ENCODE results near the gene POLR2J3.
A peak's percentile ranks its signal among the peaks of the same experiment; 100 is the strongest.
"Not testable (repeated sequence)": the region's sequence is repeated elsewhere in the genome, so short reads cannot be mapped to it uniquely, and the experiment has no call there.

The POLR2J3 gene

GRCh38 chr7:102572261-102573239 is at the start of gene POLR2J3:
POLR2J3 (minus strand) TSS chr7:102572583; CDS start chr7:102572521, 62 bp downstream.
- not testable (repeated sequence) for H3K36me3 Mint-ChIP-seq (ENCODE audit: low read depth); H3K9me3 Mint-ChIP-seq; H3K27ac Mint-ChIP-seq; H3K4me1 Mint-ChIP-seq; H3K27me3 Mint-ChIP-seq (ENCODE audit: low read depth, poor library complexity)
- peak within 1 kb of the TSS; percentile 71 for H3K4me3 Mint-ChIP-seq
- peak; percentile 90 for DNase-seq

- H3K4me3 Mint-ChIP-seq; H3K27ac Mint-ChIP-seq; DNase-seq; H3K36me3 Mint-ChIP-seq (ENCODE audit: low read depth); H3K27me3 Mint-ChIP-seq (ENCODE audit: low read depth, poor library complexity); H3K4me1 Mint-ChIP-seq; H3K9me3 Mint-ChIP-seq: not testable (repeated sequence)
Observed at GRCh38 chr7:102618122-102618521, 45.7 kb upstream of the POLR2J3 start.

- not testable (repeated sequence) for H3K4me1 Mint-ChIP-seq; H3K36me3 Mint-ChIP-seq (ENCODE audit: low read depth); H3K27me3 Mint-ChIP-seq (ENCODE audit: low read depth, poor library complexity); H3K27ac Mint-ChIP-seq; H3K4me3 Mint-ChIP-seq; H3K9me3 Mint-ChIP-seq
- DNase-seq, result peak; percentile 55
Observed at GRCh38 chr7:102616507-102617125, 44.2 kb upstream of the POLR2J3 start, which contains the start of gene RASA4. RASA4 (minus strand) TSS chr7:102616756; CDS start chr7:102616689, 67 bp downstream.

- not testable (repeated sequence) for H3K27ac Mint-ChIP-seq; H3K27me3 Mint-ChIP-seq (ENCODE audit: low read depth, poor library complexity); H3K9me3 Mint-ChIP-seq; H3K36me3 Mint-ChIP-seq (ENCODE audit: low read depth); DNase-seq; H3K4me1 Mint-ChIP-seq; H3K4me3 Mint-ChIP-seq
Observed at GRCh38 chr7:102615930-102616329, 43.5 kb upstream of the POLR2J3 start.

GRCh38 chr7:102614873-102615272 is 42.5 kb upstream of the POLR2J3 start:
- H3K4me1 Mint-ChIP-seq; H3K9me3 Mint-ChIP-seq; H3K4me3 Mint-ChIP-seq; H3K27ac Mint-ChIP-seq; DNase-seq; H3K36me3 Mint-ChIP-seq (ENCODE audit: low read depth); H3K27me3 Mint-ChIP-seq (ENCODE audit: low read depth, poor library complexity): not testable (repeated sequence)

GRCh38 chr7:102614346-102614697 is 41.9 kb upstream of the POLR2J3 start:
- not testable (repeated sequence) for DNase-seq; H3K9me3 Mint-ChIP-seq; H3K36me3 Mint-ChIP-seq (ENCODE audit: low read depth); H3K4me1 Mint-ChIP-seq; H3K27ac Mint-ChIP-seq; H3K27me3 Mint-ChIP-seq (ENCODE audit: low read depth, poor library complexity); H3K4me3 Mint-ChIP-seq

- not testable (repeated sequence) for DNase-seq; H3K9me3 Mint-ChIP-seq; H3K27me3 Mint-ChIP-seq (ENCODE audit: low read depth, poor library complexity); H3K27ac Mint-ChIP-seq; H3K4me1 Mint-ChIP-seq; H3K36me3 Mint-ChIP-seq (ENCODE audit: low read depth); H3K4me3 Mint-ChIP-seq
Observed at GRCh38 chr7:102613575-102614345, 41.4 kb upstream of the POLR2J3 start.

GRCh38 chr7:102611675-102612325 is 39.4 kb upstream of the POLR2J3 start:
- H3K4me1 Mint-ChIP-seq; H3K9me3 Mint-ChIP-seq; H3K27ac Mint-ChIP-seq; H3K36me3 Mint-ChIP-seq (ENCODE audit: low read depth); H3K27me3 Mint-ChIP-seq (ENCODE audit: low read depth, poor library complexity); H3K4me3 Mint-ChIP-seq: not testable (repeated sequence)
- peak; percentile 49 for DNase-seq

- not testable (repeated sequence) for H3K9me3 Mint-ChIP-seq, H3K4me1 Mint-ChIP-seq
Observed at GRCh38 chr7:102611013-102611674, 38.8 kb upstream of the POLR2J3 start.

GRCh38 chr7:102610441-102610840 is 38.1 kb upstream of the POLR2J3 start:
- not testable (repeated sequence) for H3K27ac Mint-ChIP-seq; DNase-seq; H3K4me3 Mint-ChIP-seq; H3K27me3 Mint-ChIP-seq (ENCODE audit: low read depth, poor library complexity); H3K4me1 Mint-ChIP-seq; H3K36me3 Mint-ChIP-seq (ENCODE audit: low read depth); H3K9me3 Mint-ChIP-seq

More at GRCh38 chr7:102611013-102611674, 38.8 kb upstream of the POLR2J3 start:
- not testable (repeated sequence) for H3K27ac Mint-ChIP-seq; DNase-seq; H3K36me3 Mint-ChIP-seq (ENCODE audit: low read depth); H3K4me3 Mint-ChIP-seq; H3K27me3 Mint-ChIP-seq (ENCODE audit: low read depth, poor library complexity)

GRCh38 chr7:102609734-102610133 is 37.4 kb upstream of the POLR2J3 start:
- not testable (repeated sequence) for H3K27me3 Mint-ChIP-seq (ENCODE audit: low read depth, poor library complexity); H3K4me3 Mint-ChIP-seq; H3K27ac Mint-ChIP-seq; H3K36me3 Mint-ChIP-seq (ENCODE audit: low read depth); H3K9me3 Mint-ChIP-seq; DNase-seq; H3K4me1 Mint-ChIP-seq

GRCh38 chr7:102606848-102607247 is 34.5 kb upstream of the POLR2J3 start:
- not testable (repeated sequence) for H3K4me1 Mint-ChIP-seq; H3K27ac Mint-ChIP-seq; H3K27me3 Mint-ChIP-seq (ENCODE audit: low read depth, poor library complexity)

GRCh38 chr7:102604431-102605145 is 32.2 kb upstream of the POLR2J3 start:
- not testable (repeated sequence) for H3K4me3 Mint-ChIP-seq; H3K9me3 Mint-ChIP-seq; H3K27me3 Mint-ChIP-seq (ENCODE audit: low read depth, poor library complexity); DNase-seq; H3K27ac Mint-ChIP-seq; H3K4me1 Mint-ChIP-seq; H3K36me3 Mint-ChIP-seq (ENCODE audit: low read depth)

More at GRCh38 chr7:102606848-102607247, 34.5 kb upstream of the POLR2J3 start:
- H3K36me3 Mint-ChIP-seq (ENCODE audit: low read depth); H3K9me3 Mint-ChIP-seq; DNase-seq; H3K4me3 Mint-ChIP-seq: not testable (repeated sequence)
